ENCODE results near the gene SIAH2.

SIAH2 gene

DNA sequence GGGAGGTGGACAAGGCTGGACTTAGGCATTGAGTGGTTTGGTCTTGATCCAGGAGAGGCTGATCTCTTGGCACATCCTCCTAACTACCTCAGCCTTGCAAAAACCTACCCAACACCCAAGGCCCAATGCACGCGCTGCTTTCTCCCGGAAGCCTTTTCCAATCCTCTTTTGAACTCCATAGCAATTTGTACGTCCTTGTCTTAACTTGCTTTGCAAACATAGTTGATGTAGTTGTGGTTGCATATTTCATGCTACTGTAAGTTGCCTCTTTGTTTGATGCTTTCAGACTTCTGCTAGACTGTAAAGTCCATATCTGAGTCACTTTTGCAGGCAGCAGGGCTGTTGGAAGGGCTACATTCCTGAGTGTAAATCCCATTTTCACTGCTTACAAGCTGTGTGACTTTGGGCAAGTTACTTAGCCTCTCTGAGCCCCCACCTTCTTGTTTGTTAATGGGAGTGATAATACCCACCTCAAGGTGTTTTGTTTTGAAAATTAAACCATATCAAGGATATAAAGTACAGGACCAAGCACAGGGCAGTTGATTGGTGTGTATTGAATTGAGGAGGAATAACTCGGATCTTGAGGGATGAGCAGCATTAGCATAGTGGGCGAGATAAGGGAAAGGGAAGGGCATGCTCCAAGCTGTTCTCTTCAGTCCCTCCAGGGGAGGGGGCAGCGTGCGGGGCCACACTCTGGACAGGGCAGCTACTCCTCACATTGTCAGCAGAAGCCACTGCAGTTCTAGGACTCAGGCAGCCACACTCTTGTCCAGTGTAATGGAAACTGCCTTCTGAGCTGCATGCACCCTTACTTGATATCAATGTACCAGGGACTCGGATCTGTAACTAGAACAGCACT is 28.8 kb downstream of the SIAH2 start:
- no peak for DNase-seq (ENCODE audit: low spot score)

DNA sequence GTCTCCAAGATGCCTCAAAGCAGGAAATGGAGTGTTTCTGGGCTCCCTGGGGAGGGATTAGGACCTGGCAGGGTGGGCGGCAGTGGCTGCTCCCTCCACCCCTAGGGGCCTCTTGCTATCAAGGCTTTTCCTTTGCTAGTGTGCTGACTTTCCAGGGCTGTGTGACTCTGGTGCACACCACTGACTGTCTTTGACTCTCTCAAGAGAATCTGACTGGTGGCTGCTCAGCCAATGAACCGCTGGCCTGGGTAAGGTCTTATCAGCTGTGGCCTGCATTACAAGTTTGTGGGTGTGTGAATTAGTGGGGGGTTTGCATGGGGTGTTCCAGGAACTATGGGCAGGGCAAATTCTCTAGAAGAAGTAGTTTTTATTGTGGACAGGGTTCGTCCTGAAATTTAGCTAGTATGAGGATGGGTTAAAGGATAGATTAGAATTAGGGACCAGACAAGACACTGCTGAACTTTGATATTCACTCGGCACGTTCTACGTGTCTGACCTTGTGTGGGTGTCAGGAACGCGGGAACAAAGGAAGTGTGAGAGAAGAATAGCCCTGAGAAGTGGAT is 29.5 kb downstream of the SIAH2 start:
- no peak for DNase-seq (ENCODE audit: low spot score)

- no peak for DNase-seq (ENCODE audit: low spot score)
Observed at GRCh38 chr3:150729682-150730360, 33.1 kb downstream of the SIAH2 start.

DNA sequence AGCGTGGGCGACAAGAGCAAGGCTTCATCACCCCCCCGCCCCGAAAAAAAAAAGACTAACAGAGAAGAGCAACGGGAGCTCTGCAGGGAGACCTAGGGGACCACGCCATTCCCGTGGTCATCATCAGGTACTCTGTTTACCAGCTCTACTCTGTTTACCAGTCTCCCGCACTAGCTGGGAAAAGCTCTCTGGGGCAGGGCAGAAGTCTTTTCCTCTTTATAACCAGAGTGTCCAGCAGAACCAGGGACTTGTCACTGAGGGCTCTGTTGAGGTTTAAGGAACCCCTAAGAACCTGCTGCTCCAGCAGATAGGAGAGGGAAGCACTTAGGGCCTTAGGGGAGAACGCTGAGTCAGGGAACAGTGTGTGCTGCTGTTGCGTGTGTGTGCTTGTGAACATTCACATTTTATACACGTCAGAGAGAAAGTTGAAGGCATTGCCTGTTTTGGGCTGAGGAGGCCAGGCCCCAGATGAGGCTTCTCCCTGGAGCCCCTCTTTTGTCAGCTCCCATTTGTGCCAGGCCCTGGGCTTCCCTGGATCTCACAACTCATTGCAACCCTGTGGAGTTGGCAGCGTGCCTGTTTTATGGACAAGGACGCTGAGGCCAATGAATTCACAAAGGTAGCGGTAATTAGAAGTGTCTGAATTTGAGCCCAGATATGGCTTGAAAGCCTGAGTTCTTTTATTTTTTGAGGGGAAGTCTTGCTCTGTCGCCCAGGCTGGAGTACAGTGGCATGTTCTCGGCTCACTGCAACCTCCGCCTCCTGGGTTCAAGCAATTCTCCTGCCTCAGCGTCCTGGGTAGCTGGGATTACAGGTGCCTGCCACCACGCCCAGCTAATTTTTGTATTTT is 35.1 kb downstream of the SIAH2 start:
- DNase-seq (ENCODE audit: low spot score): no peak

DNA sequence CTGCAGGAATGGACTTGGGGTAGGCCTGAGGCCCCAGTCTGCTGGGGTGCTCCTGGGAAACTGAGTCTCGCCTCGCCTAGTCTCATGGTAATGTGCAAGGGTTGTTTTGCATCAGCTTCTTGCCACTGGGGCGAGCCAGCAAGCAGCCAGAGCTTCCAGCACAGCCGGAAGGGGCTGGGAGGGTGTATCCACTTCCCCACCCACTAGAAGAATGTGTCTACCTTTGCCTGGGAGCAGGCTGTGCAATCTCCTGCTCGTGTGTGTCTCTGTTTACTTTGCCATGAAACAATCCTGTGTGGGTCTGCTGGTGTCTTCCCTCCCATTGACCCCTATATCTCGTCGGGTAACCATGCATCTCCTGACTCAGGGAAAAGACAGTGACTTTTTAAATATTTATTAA is 37.4 kb downstream of the SIAH2 start:
- DNase-seq (ENCODE audit: low spot score): no peak

DNA sequence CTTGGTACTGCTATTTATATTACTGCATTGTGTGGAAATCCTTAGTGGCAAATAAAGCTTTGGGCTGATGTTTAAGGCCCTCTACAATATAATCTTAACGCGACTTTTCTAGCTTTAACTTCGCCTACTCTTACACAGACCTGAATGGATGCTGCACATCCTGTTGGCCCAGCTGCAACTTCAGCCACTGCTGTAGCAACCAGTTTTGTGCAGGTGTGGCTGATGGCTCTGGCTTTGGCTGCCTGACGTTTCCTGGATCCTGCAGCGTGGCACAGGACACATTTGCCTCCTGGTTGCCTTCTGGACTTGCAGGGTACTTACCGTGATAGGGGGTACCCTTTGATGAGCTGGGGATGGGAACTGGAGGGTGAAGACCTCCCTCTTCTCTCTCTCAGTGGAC is 39.0 kb downstream of the SIAH2 start:
- peak; percentile 36 for DNase-seq (ENCODE audit: low spot score)

DNA sequence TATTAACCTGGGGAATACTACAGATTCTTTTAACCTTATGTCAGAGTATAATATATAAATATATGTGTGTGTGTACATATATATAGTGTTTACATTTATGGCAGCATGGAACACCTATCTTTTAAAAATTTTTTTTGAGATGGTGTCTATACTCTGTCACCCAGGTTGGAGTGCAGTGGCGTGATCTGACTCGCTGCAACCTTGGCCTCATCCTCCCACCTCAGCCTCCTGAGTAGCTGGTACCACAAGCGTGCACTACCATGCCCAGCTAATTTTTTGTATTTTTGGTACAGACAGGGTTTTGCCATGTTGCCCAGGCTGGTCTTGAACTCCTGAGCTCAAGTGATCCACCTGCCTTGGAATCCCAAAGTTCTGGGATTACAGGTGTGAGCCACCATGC is 40.7 kb downstream of the SIAH2 start:
- DNase-seq (ENCODE audit: low spot score): no peak

- peak; percentile 89 for DNase-seq (ENCODE audit: low spot score)
Observed at GRCh38 chr3:150721285-150722130, 41.5 kb downstream of the SIAH2 start.

DNA sequence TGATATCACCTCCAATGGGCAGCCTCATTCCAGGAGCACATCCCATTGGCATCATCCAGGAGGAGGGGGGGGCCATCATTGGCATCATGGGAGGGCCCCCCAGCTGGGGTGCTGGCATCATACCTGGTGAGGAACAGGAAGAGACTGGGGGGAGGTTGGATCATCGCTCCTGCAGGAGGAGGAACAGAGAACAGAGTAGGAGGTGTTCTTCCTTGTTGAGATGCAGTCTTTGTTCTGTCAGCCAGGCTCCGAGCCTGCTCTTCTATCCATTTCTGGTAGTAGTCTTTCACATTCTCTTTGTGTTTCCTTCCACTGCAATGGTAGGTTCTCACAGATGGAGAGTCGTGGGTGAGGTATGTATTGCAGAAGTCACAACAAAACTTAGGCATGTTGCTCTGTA is 42.5 kb downstream of the SIAH2 start:
- DNase-seq (ENCODE audit: low spot score): no peak

- DNase-seq (ENCODE audit: low spot score): no peak
Observed at GRCh38 chr3:150710097-150710496, 52.9 kb downstream of the SIAH2 start.

DNA sequence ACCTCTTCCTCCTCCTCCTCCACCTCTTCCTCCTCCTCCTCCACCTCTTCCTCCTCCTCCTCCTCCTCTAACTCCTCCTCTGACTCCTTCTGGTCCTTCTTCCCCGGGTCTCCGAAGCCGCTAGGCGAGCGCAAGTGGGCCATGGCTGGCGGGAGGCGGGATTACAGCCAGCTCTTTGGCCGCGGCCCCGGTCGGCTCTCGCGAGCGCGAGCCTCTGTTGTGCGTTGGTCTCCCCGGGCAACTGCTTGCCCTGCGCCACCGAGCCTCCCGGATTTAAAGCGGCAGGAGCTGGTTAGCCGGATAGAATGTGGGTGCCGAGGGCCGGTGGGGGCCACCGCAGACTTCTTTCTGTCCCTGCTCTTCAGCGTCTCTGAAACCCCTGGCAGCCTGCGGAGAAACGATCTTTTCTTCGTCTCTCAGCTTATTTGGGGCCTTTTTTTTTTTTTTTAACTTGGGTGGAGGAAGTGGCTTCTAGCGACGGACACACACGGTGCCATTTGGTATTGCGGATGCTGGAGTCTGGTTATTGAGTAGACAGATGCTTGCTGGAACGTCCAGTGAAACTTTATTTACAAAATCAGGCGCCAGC is 59.1 kb downstream of the SIAH2 start, which contains the start of gene ERICH6:
ERICH6 (minus strand) TSS at position 165 of the 589 bp plus-strand sequence; CDS start at position 143, 22 bp downstream.
- peak; percentile 96 for DNase-seq (ENCODE audit: low spot score)

DNA sequence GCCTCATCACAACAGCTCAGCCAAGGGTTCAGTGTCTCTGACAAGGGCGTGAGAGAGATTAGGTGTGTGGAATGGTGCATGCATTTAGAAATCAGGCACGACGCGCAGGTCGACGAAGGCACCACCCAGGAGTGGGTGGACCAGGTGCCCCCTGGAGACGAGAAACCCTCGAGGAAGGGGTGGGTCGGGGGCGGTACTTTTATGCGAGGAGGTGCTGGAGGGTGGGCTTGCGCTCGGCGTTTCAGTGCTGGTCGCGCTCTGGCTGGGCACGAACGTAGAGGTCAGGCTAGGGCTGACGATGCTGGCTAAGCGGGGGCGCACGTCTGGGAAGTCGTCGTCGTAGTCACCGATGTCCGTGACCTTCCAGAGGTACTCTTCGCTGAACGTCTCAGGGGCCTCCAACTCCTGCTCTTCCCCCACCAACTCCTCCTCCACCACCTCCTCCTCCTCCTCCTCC is 59.6 kb downstream of the SIAH2 start:
- DNase-seq (ENCODE audit: low spot score): peak; percentile 44

DNA sequence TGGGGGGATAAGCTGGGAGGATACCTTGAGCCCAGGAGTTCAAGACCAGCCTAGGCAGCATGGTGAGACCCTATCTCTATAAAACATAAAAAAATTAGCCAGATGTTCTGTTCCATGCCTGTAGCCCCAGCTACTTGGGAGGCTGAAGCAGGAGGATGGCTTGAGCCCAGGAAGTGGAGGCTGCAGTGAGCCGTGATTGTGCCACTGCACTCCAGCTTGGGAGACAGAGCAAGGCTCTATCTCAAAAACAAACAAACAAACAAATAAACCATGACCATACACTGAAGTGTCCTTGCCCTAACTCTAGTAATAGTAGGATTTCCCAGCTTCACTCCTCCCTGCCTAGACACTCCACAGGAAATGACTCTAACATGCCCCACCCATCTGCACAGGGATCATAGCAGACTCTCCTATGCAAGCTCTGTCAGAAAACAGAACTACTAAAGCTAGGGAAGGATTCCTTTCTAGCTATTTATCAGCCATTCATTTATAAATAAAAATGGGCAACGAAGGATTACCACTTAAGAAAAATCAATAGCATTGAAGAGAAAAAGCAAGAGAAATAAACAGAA is 63.8 kb downstream of the SIAH2 start:
- DNase-seq (ENCODE audit: low spot score): no peak

- DNase-seq (ENCODE audit: low spot score): no peak
Observed at GRCh38 chr3:150697646-150698045, 65.3 kb downstream of the SIAH2 start.

- DNase-seq (ENCODE audit: low spot score): no peak
Observed at GRCh38 chr3:150691414-150692040, 71.4 kb downstream of the SIAH2 start.
